GM13977 (cell line): ENCODE results near the gene ARF6.

ENCODE experiments used
- DNase-seq: peaks from one replicate; pipeline ENCODE4 v3.0.0; 2012; ENCODE audit warnings: low spot score
- CTCF ChIP-seq: IDR thresholded peaks from 2 replicates; pipeline ENCODE4 v1.5.1; 2012; ENCODE audit warnings: mild to moderate bottlenecking, control low read depth; ENCODE audit not compliant: insufficient read depth; ENCODE audit errors: extremely low read depth, missing control alignments
- in situ Hi-C: fragments of 300-500 bp; cut with MboI; formaldehyde crosslinking; loops from one replicate; pipeline ENCODE4 v1.12.0; 2022; ENCODE audit warnings: low sequenced_read_pairs, low pct_unique_long_range_greater_than_20kb, mixed read lengths, inconsistent platforms; ENCODE audit not compliant: unreplicated experiment

Gene ARF6

GRCh38 chr14:49905989-49906388, 13.1 kb downstream of the ARF6 start:
- in situ Hi-C loops: no loop called here

DNA sequence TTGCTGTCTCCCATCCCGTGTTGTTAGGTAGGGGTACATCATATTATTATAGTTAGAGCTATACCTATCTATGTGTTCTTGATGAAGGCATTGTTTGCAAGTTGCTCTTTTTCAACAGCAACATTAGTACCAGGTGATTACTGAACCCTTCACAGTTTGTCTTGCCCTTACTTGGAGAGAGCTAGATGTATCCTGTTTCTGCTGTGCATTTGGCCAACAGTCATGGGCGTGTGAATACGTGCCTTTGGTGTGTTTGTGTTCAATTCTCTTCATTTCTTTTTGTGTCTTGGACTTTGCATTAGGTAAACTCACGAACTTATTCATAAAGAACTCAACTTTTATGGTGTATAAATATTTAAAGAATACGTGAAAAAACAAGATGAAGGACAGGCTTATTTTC, 14.3 kb downstream of the ARF6 start:
- no peak for DNase-seq
- in situ Hi-C loops: no loop called here
- no peak for TF ChIP-seq CTCF

More at GRCh38 chr14:49905989-49906388, 13.1 kb downstream of the ARF6 start:
- no peak for DNase-seq
- TF ChIP-seq CTCF: no peak

DNA sequence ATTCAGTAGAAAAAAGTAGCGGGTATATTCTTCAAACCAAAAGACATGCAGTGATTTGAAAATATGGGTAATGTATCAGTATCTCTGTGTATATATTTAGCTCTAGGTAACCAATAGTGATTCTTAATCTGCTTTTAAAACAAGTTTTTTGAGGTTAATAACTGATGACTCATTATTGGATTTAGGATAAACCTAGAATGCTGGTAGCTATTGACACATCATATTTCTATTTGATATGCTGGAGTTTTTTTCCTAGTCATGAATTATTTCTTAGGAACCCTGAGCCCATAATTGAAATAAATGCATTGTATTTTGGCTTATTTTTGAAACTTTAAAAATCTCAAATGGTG, 15.5 kb downstream of the ARF6 start:
- in situ Hi-C loops: no loop called here
- no peak for TF ChIP-seq CTCF
- no peak for DNase-seq

GRCh38 chr14:49909016-49909415, 16.1 kb downstream of the ARF6 start:
- in situ Hi-C loops: no loop called here
- TF ChIP-seq CTCF: no peak
- no peak for DNase-seq

GRCh38 chr14:49915085-49915484, 22.2 kb downstream of the ARF6 start:
- no peak for DNase-seq
- in situ Hi-C loops: no loop called here
- TF ChIP-seq CTCF: no peak

DNA sequence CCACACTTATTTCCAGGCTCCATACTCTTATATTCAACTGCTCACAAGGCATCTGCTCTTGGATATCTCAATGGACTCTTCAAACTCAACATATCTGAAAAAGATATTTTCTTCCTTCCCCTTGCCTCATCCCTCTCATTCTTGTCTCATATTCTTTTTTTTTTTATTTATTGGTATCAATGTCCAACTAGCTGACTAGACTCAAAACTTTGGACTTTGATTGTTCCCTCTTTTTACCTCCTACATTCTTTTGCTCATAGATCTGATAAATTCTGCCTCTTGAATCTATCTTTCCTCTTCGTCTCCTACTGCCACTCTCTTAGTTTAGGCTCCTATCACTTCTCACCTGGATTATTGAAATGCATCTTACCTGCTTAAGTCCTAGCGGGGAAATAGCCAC, 25.8 kb downstream of the ARF6 start:
- TF ChIP-seq CTCF: no peak
- DNase-seq: no peak
- in situ Hi-C loops: no loop called here
